ENCODE results near the gene INAFM1.

Gene INAFM1

DNA sequence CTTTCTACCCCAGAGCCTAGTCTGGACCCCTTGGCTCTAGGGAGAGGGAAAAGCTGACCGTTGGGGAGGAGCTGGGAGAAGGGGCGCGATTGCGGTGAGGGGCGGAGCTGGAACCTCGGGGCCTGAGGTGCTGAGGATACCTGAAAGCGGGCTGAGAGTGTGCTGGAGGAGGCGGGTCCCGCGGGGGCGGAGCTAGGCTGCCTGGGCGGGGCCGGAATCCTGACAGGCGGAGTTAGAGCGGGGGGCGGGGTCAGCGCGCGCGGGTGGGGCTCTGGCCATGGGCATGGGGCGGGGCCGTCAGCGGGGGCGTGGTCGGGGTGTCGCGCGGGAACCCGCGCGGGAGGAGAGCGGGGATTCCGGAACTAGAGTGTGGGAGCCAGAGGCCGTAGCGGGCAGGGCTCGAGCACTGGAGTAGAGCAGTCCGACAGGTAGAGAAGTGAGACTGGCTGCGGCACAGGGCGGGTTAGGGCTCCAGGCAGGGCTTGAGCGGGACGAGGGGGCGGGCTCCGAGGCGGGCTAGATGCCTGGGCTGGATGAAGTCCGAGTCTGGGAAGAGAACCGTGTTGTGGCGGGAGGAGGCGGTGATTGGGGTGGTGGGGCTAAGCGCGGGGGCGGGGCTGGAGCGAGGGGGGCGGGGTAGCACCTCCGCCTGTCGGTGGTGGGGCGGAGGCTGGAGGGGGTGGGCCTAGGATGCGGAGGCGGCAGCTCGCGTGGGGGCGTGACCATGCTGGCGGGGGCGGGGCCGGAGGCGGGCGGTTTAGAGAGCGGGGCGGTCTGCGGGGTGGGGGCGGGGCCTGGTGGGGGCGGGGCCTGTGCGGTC lies at the start of gene INAFM1:
Gene INAFM1, plus strand, starts transcription at position 815 of the 820 bp plus-strand sequence. CDS start 35 bp downstream, outside the sequence.
- H3K36me3 ChIP-seq (ENCODE audit: insufficient read depth, low read length), result no peaks in the 10 kb centered on the region; the same call in 1 of the 2 replicates
- H3K4me1 ChIP-seq (ENCODE audit: insufficient read depth, low read length), result peaks cover 5% of the 10 kb centered on the region; the same call in 1 of the 2 replicates
- H3K9ac ChIP-seq (ENCODE audit: low read depth, low read length), result peak within 1 kb of the TSS; percentile 86
- no peaks in the 10 kb centered on the region for H3K9me3 ChIP-seq (ENCODE audit: control insufficient read depth, insufficient read depth, low read length)

DNA sequence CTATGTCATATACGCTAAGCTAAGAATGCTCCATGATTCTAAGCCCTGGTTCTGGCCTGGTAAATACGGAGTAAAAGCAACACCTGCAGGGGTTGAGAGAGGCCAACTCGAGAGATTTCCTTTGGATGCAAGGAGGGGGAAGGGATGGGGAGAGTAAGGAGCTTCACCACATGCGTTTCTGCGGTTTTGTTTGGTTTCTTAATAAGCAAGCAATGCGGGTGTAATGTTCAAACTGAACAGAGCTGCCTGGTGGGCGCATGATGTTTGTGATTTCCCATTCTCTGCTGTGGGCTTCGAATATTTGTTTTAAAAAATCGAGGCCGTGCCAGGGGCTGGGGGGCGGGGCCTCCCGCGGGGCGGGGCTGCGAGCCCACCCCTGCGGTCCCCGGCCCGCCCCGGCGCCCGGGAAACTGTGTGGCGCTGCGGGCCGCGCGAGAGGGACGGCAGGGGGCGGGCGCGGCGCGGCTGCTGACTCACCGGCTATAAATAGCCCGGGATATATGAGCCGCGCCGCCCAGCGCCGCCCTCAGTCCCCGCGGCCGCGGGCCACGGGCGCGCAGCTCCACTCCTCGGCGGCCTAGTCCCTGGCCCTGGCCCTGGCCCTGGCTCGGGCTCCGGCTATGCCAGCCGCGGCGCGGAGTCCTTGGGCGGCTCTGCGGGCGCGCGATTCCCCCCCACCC lies 48.8 kb upstream of the INAFM1 start:
- Histone ChIP-seq H3K9ac (ENCODE audit: low read depth, low read length) (peak overlapping the region; percentile 76; the same call in 1 of the 2 replicates), H3K9me3 (ENCODE audit: control insufficient read depth, insufficient read depth, low read length) (no peaks in the 10 kb centered on the region), H3K4me1 (ENCODE audit: insufficient read depth, low read length) (peaks cover 4% of the 10 kb centered on the region), H3K36me3 (ENCODE audit: insufficient read depth, low read length) (peaks cover 9% of the 10 kb centered on the region)

DNA sequence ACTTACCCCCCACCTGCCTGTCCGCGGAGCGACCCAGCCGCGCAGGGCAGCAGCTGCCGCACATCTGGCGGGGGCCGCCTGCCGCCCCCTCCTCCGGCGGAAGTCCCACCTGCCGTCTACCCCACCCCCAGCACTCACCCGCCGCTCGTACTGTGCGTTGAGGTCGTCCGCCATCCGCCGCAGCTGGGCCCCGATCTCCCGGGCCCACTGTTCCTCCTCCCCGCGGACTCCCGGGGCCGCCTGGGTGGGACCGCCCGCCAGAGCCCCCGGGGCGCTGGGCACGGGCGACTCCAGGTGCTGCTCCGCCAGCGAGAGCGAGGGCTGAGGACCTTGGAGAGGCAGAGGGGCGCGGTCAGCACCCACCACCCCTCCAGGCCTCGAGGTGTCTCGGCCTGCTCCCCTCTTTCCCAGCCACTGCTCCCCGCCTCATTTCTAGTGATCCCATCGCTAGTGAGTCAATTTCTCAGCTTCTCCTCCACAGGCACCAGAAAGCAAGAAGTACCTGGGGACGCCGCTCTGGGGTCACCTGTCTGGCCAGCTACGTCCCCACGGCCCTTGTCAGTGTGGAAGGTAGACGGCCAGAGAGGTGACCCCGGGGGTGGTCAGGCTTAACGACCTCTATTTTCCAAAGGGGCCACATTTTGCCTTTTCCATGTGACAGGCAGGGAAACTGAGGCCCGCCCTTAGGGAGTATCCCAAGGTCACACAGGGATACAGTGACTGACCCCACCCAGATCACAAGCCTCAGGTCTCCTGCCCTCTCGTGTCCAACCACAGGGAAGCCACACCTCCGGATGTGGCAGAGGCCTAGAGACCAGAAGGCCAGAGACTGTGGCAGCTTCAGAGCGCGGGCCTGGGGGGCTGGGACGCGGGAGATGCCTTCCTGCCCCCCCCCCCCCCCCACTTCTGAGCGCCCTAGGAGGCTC lies 48.0 kb upstream of the INAFM1 start:
- Histone ChIP-seq H3K9ac (ENCODE audit: low read depth, low read length) (peak overlapping the region; percentile 76), H3K9me3 (ENCODE audit: control insufficient read depth, insufficient read depth, low read length) (no peaks in the 10 kb centered on the region), H3K36me3 (ENCODE audit: insufficient read depth, low read length) (peaks cover 7% of the 10 kb centered on the region), H3K4me1 (ENCODE audit: insufficient read depth, low read length) (peaks cover 8% of the 10 kb centered on the region)

DNA sequence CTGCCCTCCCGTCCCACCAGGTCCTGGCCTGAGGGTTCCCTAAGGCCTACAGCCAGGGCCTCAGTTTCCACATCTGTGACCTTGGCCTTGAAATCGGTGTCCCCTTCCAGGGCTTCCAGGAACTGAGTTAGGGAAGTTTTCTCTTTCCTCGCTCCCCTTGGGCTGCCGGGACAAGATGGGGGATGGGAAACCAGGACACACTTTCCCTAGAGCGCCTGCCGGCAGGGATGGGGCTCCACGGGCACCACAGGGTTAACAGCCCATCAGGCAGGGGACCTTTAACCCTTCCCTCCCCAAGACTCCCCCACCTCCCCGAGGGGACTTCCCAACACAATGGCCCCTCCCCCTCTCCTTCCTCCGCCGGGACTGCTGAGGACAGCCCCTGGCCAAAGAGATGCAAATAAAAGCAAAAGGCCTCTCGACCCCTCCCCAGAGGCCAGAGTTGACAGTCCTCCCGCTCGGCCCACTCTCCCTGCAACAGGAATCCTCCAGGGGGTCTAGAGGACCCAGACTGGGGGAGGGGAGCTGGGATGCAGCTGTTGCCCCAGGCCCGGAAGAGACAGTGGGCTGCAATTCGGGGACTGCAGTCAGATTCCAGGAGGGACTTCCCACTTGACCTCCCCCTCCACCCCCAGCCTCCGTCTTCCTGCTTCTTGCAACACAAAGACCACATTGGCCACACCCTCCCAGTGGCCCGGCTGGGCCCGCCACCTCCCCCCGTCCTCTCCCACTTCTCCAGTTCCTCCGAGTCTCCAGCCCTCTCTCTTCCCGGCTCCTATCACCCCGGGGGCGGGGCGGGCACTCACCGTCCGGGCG lies 47.1 kb upstream of the INAFM1 start:
- peaks cover 7% of the 10 kb centered on the region for H3K36me3 ChIP-seq (ENCODE audit: insufficient read depth, low read length)
- H3K9ac ChIP-seq (ENCODE audit: low read depth, low read length), result peak overlapping the region; percentile 76
- H3K4me1 ChIP-seq (ENCODE audit: insufficient read depth, low read length), result peaks cover 10% of the 10 kb centered on the region
- no peaks in the 10 kb centered on the region for H3K9me3 ChIP-seq (ENCODE audit: control insufficient read depth, insufficient read depth, low read length)

DNA sequence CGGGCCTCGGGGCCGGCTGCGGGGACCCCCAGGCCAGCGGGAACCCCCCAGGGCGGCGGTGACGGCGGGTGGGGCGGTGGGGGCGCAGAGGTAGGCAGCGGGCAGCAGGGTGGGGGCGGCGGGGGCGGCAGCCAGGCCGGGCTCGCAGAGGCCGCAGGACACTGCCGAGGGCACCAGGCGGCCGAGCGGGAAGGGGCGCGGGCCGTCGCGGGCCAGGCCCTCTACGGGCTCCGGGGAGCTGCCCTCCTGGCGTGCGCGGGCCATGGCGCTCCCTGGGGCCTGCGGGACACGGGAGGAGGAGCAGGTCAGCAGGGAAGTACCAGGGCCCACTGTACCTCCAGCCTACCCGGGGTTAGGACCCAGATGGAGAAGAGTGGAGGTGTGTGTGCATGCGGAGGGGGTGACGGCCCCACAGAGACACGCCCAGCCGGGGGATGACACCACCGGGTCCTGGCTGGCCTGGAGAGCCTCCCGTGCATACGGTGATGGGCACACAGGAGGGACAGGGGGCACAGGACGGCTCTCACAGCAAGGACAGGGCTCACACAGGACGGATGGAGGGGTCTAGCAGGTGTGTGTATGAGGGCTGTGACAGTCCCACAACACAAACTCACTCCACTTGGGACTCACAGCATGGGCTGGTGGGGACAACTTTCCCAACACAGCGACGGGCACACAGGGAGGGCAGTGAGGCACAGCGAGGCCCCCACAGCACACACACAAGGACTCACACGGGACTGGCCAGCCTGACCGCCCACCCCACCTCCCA lies 46.3 kb upstream of the INAFM1 start:
- Histone ChIP-seq H3K36me3 (ENCODE audit: insufficient read depth, low read length) (peaks cover 7% of the 10 kb centered on the region), H3K9ac (ENCODE audit: low read depth, low read length) (peak overlapping the region; percentile 76), H3K4me1 (ENCODE audit: insufficient read depth, low read length) (peaks cover 14% of the 10 kb centered on the region), H3K9me3 (ENCODE audit: control insufficient read depth, insufficient read depth, low read length) (no peaks in the 10 kb centered on the region)

DNA sequence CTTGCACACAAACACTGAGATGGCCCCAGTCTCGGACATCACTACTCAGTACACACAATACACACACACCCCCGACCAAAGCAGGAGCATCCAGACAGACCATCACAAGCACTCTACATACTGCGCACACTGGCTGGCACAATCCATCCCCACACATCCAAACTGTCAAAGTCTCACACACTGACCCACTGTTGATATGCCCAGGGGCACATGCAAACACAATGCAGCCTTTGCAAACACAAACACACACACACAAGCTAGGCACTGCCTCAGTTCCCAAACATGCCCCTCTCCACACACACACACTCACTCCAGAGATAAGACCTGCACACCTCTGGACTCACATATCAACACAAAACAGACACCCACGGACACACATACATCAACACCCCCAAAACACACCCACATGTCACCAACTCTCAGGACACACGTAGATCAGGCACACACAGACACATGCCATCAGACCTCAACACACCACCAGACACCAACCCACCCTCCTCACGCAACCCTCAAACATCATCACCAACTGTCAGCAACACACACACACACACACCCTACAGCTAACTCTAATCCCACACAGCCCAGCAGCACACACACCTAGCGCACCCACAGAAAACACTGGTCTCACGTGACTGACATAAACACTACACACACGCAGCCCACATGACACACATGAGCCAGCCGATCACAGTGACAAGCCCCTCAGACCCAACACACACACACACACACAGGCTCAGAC lies 45.6 kb upstream of the INAFM1 start:
- Histone ChIP-seq H3K36me3 (ENCODE audit: insufficient read depth, low read length) (peaks cover 7% of the 10 kb centered on the region), H3K9me3 (ENCODE audit: control insufficient read depth, insufficient read depth, low read length) (no peaks in the 10 kb centered on the region), H3K4me1 (ENCODE audit: insufficient read depth, low read length) (peaks cover 14% of the 10 kb centered on the region), H3K9ac (ENCODE audit: low read depth, low read length) (peak overlapping the region; percentile 75)

DNA sequence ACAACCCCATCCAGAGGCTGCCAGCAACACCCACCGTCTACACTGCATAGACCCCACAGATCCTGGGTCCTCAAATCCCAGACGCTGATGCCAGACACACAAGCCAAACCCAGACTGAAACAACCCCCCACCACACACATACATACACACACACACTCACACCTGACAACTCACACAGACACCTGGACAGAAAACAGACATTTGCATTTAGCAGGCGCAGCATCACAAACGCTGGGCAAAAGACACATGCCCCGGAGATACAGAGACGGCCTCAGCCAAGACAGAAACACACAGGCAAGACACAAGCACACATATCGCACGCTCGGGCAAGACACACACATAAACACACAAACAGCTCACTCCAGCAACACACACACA lies 45.0 kb upstream of the INAFM1 start:
- Histone ChIP-seq H3K9me3 (ENCODE audit: control insufficient read depth, insufficient read depth, low read length) (no peaks in the 10 kb centered on the region), H3K4me1 (ENCODE audit: insufficient read depth, low read length) (peaks cover 14% of the 10 kb centered on the region), H3K9ac (ENCODE audit: low read depth, low read length) (peak overlapping the region; percentile 75), H3K36me3 (ENCODE audit: insufficient read depth, low read length) (peaks cover 7% of the 10 kb centered on the region)

DNA sequence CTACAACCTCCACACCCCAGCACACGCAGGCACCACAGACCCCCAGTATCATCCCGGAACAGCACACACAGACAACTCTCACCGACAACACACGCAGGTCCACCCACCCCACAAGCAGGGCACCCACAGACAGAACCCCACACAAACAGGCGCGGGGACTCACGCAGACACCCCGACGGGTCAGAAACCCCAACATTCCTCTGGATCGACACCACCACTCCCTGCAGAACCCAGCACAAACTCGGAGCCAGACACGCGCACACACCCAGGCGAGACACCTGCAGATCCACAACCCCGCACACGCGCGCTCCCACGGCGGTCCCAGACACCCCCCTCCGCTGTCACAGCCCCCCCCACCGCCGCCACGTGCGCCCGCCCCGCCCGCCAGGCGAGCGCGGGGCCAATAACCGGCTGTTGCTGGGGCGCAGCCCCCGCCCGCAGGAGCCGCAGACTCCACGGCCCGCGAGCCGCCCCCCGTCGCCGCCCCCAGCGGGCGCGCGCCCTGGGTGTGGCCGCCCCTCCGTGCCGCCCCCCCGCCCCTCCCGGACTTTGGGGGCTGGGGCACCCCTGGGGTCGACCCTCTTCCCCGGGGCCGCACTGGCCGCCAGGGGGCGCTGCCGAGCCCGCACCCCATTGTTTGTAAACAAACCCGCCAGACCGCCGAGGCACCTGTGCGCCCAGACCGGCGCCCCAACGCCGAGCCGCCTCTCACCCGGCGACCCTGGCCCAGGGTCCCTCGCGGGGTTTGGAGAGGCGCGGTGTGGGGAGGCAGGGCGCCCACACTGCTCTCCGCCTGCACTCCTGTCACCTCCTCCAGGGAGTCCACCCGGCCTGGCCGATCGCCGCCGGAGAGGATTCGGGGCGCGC lies 44.4 kb upstream of the INAFM1 start:
- Histone ChIP-seq H3K9me3 (ENCODE audit: control insufficient read depth, insufficient read depth, low read length) (no peaks in the 10 kb centered on the region), H3K36me3 (ENCODE audit: insufficient read depth, low read length) (peaks cover 4% of the 10 kb centered on the region), H3K4me1 (ENCODE audit: insufficient read depth, low read length) (peaks cover 14% of the 10 kb centered on the region), H3K9ac (ENCODE audit: low read depth, low read length) (peak overlapping the region; percentile 75)

DNA sequence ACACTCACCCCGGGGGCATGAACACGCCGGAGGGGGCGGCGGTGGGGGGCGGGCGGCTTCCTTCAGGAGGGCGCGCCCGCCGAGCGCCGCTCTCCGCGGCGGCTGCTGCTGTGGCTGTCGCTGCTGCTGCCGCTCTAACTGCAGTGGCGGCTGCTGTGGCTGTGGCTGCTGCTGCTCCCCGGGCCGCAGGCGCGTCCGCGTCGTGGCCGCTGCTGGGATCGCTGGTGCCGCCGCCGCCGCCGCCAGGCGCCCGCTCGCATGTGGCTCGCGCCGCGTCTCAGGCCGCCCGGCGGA lies 43.8 kb upstream of the INAFM1 start, which contains the start of gene BBC3:
Gene BBC3, minus strand, starts transcription at position 279 of the 294 bp plus-strand sequence. CDS start 2,768 bp downstream, outside the sequence.
- H3K9me3 ChIP-seq (ENCODE audit: control insufficient read depth, insufficient read depth, low read length), result no peaks in the 10 kb centered on the region
- no peaks in the 10 kb centered on the region for H3K36me3 ChIP-seq (ENCODE audit: insufficient read depth, low read length)
- peaks cover 10% of the 10 kb centered on the region; the same call in 1 of the 2 replicates for H3K4me1 ChIP-seq (ENCODE audit: insufficient read depth, low read length)
- peak within 1 kb of the TSS; percentile 75 for H3K9ac ChIP-seq (ENCODE audit: low read depth, low read length)

DNA sequence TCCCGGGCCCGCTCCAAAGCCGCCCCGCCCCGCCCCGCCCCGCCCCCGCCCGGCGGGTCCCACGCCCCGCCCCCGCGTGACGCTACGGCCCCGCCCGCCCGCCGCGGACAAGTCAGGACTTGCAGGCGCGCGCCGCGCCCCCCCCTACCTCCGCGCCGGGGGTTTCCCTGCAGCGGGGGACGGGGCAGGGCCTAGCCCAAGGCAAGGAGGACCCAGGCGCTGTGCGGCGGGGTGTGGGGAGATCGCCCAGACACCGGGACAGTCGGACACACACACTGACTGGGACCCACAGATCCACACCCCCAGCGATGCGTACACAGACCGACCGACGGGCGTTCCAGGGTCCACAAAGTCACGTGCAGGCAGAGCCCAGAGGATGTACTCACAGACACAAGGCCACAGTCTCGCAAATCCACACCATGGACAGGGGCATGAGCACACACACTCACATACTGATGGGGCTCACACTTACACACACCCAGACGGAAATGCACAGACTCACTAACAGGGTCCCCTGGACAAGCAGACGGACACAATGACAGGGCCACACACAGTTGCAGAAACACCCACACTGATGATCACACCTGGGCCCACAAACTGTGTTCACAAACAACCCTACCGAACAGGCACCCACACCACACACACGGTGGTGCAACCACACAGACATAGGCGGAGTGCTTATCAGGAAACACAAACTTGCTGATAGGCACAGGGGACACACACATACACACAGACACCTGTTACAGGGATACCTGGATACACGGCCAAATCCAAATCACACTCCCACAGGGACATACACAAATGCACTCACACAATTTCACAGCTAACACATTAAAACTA lies 43.2 kb upstream of the INAFM1 start:
- Histone ChIP-seq H3K4me1 (ENCODE audit: insufficient read depth, low read length) (peaks cover 10% of the 10 kb centered on the region; the same call in 1 of the 2 replicates), H3K9me3 (ENCODE audit: control insufficient read depth, insufficient read depth, low read length) (no peaks in the 10 kb centered on the region), H3K36me3 (ENCODE audit: insufficient read depth, low read length) (no peaks in the 10 kb centered on the region), H3K9ac (ENCODE audit: low read depth, low read length) (peak overlapping the region; percentile 12)
